HG03108 (cell line): Measurements from ENCODE around the gene FJX1.
A peak's percentile ranks its signal among the peaks of the same experiment; 100 is the strongest.

ENCODE experiments used
- ATAC-seq: cut with Tn5 transposase; IDR thresholded peaks from one replicate; pipeline ENCODE4 v1.9.1; 2021; ENCODE audit warnings: moderate library complexity; ENCODE audit not compliant: unreplicated experiment

FJX1 gene, protein sequence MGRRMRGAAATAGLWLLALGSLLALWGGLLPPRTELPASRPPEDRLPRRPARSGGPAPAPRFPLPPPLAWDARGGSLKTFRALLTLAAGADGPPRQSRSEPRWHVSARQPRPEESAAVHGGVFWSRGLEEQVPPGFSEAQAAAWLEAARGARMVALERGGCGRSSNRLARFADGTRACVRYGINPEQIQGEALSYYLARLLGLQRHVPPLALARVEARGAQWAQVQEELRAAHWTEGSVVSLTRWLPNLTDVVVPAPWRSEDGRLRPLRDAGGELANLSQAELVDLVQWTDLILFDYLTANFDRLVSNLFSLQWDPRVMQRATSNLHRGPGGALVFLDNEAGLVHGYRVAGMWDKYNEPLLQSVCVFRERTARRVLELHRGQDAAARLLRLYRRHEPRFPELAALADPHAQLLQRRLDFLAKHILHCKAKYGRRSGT

DNA sequence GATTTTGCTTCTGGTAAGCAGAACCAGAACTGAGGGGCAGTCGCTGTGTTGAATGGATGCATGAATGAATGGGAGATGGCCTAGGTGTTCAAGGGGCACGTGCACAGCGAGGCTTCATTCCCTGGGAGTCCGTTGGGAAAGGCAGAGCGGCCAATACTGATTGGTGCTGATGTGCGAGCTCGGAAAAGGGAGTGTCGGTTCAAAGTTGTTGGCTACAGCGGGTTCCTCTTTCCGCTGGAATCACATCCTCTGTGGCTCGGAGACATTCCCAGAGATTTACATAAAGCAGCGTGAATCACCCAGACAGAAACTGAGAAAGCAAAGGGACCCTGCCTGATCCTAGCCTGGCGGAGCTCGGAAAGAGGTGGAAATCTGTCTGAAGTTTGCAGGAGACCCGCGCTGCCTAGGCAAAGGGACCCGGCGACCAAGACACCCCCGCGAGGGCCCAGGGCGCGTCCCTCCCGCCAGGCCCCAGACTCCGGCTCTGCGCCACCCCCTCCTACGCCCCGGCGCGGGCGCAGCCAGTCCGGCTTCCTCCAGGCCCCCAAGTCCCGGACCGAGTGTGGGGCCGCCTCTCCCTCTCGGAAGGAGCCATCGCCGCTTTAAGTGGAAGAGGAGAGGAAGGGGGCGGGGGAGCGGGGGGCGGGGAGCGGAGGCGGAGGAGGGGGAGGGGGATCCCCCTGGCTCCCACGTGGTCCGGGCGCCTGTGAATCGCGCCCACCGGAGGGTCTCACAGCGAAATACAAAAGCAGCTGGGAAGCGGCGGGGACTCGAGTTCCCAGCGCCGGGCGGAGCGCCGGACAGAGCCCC, at the start of gene FJX1:
TSS of gene FJX1 (plus strand) at position 774 of the 810 bp plus-strand sequence. CDS start 177 bp downstream, outside the sequence.
- ATAC-seq, result peak; percentile 18

DNA sequence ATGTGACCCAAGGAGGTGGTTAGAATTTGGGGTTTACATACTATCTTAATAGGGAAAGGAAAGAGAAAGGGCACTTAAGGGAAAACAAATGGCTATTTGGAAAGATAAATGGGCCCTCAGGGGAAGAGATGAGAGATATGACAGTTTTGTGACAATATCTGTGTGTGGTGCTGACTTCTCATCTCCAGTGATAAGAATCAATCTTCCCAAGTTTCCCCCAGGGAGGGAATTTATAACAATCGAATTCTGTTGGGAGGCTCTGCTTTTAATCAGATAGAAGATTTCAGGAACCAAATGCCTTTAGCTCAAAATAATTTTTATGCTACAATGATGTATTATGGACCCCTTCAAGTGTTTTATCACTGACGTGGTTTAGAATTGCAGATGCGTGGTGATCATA, 46.6 kb upstream of the FJX1 start:
- ATAC-seq, result no peak

DNA sequence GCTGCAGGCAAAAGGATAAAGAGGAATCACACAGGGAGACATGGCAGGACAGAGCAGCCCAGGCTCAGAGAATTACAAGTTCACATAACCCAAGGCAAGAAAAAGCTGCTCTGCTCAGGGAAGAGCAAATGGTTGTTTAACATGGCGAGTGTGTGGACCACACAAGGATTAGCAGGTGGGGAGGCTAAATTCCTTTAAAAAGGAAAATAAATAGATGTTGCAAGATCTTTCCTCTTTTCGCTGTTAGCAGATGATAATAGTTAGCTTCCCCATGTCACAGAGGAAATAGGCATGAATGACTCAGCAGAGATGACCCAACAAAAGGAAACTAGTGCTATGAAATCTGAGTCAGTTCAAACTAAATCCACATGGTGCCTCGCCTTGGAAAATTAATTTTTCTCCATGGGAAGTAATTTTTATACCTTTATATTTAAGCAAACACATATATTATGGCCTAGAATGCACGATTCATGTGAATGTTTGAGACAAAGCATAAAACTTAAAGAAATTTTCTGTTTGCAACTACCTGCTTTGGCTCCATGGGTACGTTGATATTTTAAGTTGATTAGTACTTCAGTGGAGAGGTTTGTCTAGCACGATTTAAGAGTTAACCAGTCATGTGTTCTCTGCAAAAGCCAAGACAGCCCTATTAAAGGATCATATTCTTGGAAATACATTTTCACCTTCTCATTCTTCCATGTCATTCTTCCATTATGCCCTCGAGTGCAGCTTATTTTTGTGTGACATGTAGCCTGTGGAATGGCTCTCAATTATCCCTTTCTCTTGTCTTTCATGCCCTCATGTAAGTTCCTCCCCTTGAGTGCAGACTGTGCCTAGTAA, 38.5 kb upstream of the FJX1 start:
- ATAC-seq, result no peak

DNA sequence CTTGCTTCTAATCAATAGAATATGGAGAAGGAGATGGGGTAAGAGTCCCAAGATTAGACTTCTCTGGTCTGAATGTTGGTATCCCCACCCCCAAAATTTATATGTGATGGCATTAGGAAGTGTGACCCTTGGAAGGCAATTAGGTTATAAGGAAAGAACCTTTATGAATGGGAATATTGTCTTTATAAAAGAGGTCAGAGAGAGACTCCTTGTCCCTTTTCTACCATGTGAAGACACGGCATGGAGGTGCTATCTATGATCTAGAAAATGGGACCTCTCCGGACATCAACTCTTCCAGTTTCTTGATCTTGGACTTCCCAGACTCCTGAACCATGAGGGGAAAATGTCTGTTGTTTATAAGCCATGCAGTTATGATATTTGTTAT, 37.9 kb upstream of the FJX1 start:
- ATAC-seq, result no peak

DNA sequence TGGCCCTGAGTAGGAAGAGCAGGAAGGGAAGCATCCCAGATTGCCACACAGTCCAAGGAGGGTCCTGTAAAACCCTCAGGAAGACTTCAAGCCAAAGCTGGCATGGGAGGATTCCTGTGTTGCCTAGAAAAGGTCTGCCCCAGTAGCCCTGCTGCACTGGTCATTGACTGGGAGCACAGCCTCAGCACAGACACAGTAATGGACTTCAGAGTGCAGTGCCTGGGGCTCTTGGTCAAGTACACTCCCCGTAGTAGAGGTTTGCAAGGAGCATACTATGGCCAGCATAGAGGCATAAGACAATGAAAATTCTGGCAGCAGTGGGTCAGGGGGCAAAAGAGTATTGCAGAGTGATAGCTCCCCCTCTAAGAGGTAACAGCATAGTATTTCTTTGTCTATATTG, 36.2 kb upstream of the FJX1 start:
- no peak for ATAC-seq

DNA sequence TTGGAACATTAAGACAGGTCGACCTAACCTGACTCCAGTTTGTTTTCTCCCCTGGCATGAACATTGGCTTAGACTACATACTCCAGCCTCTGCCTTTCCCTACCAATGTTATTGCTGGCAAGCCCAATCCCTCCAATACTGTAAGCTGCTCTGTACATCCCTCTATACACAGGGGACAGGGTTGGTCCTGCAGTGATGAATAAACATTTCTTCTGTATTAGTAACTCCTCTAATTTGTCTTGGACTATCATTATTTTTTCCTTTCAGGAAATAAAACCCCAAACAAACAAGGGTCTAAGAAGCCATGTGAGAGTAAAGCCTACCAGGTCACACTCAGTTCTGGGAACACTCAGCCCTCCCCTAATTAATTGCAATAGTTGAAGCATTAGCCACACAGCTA, 35.1 kb upstream of the FJX1 start:
- ATAC-seq, result no peak

DNA sequence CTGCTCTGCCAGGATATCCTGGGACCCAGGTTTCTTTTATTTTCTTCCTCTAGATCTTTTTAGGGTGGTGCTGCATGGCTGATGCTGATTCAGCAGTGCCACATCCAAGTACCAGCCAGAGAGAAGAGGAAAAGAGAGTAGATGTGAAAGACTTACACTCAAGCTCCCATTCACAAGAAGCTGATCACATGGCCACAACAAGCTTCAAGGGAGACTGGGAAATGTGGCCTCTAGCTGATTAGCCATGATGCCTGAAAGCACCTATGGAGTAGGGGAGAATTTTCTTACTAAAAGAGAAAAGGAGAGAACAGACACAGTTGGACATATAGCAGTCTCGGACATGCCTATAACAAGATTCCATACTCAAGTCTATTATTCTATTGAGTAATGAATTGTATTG, 34.4 kb upstream of the FJX1 start:
- ATAC-seq, result no peak

DNA sequence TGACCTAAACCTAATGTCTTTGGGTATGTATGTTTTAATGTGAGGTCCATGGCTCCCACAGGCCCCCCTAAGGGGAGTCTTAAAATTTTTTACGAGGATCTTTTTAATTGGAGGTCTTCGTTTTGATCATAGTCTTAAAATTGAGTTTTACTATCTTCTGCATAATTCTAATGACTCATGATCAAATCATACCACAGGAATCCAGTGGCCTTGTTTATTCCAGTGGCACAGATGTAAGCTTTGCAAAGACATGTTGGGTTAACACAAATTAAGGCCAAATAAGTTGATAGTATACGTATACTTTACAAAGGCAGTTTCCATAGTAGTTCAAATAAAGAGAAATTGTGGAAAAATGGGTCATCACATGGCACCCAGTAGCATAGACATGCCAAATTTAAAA, 33.9 kb upstream of the FJX1 start:
- ATAC-seq, result no peak

DNA sequence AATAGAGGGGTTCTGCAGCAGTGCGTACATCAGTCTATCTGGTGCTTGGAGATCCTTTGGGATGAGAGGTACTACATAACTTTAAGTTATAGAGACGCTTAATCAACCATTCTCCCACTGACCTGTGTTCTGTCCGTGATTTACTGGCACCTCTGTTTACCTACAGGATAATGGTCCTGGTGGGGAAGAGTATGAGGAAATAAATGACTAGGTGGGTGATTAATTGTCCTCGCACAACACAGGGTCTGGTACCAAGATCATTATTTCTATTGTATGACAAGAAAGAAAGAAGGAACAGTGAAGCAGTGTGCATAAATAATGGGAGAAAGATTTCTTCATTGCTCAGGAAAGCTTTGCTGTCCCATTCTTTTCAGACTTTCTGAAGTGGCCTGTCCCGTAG, 32.8 kb upstream of the FJX1 start:
- no peak for ATAC-seq

DNA sequence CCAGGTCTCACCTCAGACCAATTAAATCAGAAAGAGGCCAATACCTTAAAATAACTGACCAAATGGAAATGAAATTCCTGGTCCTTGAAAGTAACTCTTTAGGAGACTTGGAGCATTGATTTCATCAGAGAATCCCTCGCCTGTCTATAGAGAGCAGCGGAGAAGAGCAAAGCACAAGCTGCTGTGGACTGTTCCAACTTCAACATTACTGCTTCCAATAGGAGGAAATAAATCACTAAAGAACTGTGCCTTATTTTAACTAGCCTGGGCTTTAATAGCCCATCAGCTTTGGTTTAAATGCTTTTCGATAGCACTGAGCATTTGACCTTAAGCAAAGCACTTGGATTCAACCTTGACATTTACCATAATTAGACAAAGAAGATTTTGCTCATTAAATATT, 32.0 kb upstream of the FJX1 start:
- ATAC-seq, result no peak

DNA sequence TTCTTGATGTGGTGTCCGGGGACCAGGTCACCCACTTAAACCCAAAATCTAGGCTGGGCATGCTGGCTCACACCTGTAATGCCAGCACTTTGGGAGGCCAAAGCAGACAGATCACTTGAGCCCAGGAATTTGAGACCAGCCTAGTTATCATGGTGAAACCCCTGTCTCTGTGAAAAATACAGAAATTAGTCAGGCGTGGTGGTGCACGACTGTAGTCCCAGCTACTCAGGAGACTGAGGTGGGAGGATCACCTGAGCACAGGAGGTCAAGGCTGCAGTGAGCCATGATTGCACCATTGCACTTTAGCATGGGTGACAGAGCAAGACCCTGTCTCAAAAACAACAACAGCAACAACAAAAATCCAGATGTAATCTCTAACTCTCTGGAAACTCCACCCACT, 30.3 kb upstream of the FJX1 start:
- ATAC-seq, result no peak

DNA sequence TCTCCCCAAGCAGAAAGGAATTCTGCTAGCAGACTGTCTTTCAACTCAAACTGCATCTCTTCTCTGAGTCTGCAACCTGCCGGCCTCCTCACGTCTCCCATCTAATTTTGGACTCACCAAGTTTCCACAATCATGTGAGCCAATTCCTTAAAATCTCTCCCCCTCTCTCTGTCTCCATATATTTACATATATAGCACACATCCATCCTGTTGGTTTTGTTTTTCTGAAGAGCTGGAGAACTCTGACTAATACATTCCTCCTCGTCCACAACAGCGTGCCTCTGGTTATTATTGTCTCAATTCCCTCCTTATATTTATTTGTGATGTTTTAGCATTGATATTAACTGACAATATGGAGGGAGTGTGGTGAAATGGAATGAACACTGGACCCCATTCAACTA, 29.6 kb upstream of the FJX1 start:
- no peak for ATAC-seq

DNA sequence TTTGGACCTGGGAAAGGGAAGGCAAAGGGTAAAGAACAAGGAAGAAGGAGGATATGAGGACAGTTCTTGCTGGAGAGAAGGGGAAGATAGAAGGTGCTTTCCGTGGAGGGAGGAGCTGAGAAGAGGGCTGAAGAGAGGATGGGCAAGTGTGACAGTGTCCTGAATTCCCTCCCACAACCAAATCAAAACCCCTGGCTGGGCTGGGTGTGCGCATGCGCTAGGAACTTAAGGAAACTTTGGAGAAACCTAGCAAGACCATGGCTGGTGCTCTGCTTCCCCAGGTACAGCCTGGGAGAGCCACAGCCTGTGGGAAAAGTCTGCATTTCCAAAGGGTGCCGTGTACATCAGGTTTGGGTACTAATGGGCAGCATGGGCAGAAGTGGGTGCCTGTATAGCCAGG, 29.0 kb upstream of the FJX1 start:
- ATAC-seq, result no peak

DNA sequence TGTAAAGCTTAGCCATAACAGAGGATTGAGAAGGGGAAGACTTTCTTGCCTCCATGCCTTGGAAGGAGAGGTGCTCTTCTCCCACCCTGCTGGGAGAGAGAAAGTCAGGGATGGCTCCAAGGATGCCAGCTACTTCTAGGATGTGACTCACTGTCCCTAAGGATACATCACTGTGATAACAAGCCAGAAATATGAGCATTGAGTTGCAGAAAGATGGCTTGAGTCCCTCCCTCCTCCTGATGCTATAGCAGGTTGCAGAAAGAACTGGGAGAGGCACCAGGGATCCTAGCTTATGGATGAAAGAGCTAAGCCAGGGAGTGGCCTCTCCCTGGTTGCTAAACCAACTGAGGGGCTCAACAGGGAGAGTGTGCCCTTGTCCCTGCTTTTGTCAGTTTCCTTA, 27.8 kb upstream of the FJX1 start:
- no peak for ATAC-seq

DNA sequence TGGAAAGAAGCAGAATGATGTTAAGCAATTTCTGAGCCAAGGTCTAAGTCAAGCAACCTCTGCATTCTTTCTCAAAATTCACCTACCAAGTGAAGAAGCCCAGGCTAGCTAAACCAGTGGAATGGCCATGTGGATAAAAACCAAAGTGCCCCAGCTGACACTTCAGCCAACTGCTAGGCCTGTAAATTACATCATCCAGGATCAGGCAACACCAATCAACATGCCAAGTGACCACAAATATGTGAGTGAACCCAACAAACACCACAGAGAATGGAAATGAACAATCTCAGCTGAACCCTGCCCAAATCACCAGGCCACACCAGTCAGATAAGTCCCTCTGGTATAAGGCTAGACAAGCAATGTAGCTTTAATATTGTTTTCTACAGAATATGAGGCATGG, 25.1 kb upstream of the FJX1 start:
- no peak for ATAC-seq

DNA sequence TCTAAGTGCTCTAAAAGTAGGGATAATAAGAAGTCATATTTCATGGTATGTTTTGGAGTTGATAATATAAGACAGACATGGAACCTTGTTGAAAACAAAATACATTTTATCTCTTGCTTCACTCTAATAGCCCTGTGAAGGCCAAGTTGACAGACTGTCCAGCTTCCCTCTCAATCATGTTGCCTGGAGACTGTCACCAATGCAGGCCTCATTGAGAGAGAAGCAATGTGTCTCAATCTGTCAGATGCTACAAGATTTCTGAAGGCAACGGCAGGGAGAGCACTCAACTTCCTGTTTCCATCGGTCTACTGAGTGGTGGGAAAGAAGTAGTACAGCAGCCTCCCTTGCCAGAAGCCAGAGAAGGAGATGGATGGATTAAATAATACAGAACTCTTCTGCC, 23.6 kb upstream of the FJX1 start:
- ATAC-seq, result no peak

DNA sequence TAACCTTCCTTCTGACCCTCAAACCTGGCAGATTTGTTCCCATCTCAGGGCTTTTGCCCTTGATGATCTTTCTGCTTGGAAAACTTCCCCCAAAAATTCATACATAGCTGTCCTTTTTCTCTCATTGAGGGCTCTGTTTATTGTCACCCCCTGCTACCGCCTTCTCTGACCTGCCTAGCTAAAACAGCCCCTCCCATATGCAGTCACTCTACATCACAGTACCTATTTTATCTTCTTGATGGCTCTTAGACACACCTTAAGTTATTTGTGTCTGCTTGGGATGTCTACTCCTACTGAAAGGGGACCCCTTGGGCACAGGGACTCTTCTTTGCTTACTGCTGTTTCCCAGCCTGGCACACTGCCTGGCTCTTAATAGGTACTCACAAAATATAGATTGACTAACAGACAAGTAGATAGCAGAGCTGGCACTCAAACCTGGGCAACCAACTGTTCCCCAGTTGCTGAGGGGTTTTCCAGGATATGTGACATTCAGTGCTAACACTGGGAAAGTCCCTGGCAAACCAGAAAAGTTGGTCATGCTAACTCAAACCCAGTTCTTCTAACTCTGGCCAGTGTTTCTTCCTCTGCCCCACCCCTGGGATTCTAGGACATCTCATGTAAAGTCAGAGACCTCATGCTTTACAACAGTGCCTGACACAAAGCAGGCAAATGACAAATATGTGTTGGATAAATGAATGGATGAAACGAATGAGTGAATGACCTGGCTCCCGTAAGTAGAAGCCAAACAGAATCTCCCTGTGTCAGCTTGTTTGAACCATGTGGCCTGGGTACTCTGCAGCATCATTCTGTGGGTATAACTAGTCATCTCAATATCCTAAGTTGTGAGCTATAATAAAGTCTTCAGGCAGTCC, 19.8 kb upstream of the FJX1 start:
- ATAC-seq, result no peak

DNA sequence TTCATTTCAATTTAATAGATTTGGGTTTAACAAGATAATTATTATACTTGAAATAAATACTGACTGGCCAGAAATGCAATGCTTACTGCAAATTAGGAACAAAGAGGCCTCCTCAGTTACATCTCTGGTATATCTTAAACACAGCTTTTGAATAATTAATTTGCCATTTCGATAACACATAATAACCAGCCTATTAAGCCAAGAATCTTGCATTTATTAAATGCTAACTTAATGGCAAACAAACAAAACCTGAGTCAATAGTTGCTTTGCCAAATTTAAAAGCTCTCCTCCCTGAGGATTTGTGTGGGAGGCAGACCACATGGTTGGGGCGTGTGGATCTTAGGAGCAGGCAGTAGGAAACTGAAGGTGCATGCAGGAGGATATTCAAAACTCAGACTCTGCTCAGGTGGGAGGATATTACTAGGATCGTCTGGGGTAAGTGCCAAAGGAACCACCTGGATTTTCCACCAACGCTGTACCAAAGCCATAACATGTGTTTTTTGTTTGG, 17.9 kb upstream of the FJX1 start:
- no peak for ATAC-seq

DNA sequence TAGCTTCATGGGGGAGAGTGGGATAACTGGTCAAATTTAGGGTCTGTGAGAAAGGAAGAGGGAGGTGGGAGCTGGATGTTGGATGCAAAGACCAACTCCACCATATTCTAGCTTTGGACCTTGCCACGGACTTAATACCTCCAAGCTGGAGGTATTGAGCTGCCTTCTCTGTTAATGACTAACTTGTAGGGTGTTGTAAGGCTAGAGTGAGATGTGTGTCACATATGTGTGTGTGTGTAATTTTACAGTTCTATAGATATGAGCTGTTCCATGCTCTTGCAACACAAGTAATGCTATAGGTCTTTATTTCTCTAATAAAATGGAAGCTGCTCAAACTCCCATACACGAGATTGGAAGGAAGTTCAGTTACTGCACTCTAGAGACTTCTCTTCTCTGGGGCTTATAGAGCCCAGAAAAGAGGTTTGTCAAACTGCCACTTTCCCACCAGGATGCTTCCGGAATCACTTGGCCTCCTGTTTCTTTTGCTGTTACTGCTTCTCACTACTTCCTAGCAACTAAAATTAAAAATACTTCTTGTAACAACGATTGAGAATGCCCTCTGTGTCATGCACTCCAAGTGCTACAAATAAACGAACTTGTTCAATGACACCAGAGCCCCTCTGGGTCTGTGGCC, 16.0 kb upstream of the FJX1 start:
- no peak for ATAC-seq

DNA sequence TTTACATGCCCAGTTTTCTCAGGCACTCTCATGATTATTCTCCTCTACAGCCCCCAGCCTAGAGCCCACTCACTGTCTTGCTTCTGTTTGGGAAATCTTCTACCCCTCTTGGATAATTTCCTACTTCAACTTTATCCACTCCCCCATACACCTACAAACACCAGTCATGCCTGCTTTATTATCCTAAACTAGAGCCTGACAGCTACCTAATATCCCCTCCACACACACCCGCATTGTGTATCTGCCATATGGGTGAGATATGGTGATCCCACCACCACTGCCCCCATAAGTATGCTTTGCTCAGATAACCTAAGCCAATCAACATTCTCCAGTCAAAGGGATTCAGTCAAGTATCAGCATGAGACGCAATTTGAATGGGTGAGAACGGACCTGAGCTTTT, 15.3 kb upstream of the FJX1 start:
- no peak for ATAC-seq
